H1 (cell line): ENCODE results near the gene KCNA2. TPM values are rescaled to one million over a fixed set of nuclear protein-coding genes. Genes with fewer than 3 reads are reported as not detected.

Experiments used
- ATF2 ChIP-seq: IDR thresholded peaks from 2 replicates; pipeline ENCODE4 v1.6.1; 2012; ENCODE audit warnings: low read length, inconsistent platforms
- BACH1 ChIP-seq: IDR thresholded peaks from 2 replicates; pipeline ENCODE4 v1.6.1; 2012; ENCODE audit warnings: low read length, improper control_type of control experiment
- CHD7 ChIP-seq: fragments of 300-600 bp; sonication (generic); IDR thresholded peaks from 2 replicates; pipeline ENCODE4 v1.7.1; 2012; ENCODE audit warnings: low read length, moderate library complexity, mild to moderate bottlenecking, inconsistent platforms; ENCODE audit not compliant: insufficient replicate concordance
- RAD21 ChIP-seq, 2 experiments: IDR thresholded peaks in 1 of 2; conservative IDR thresholded peaks in 1 of 2; 2 replicates each; pipeline ENCODE4 v1.6.1; 2011; ENCODE audit warnings: low read depth in 2 of 2, low read length in 2 of 2, improper control_type of control experiment in 1 of 2, inconsistent platforms in 1 of 2, mild to moderate bottlenecking in 1 of 2, moderate library complexity in 1 of 2
- RNF2 ChIP-seq: fragments of 200-900, 300-1000 bp; sonication (generic); IDR thresholded peaks from 2 replicates; pipeline ENCODE4 v1.7.1; 2016; ENCODE audit warnings: borderline replicate concordance, low read depth, mild to moderate bottlenecking, antibody characterized with exemption, low read length; ENCODE audit not compliant: poor library complexity, severe bottlenecking; ENCODE audit errors: missing control alignments
- SRF ChIP-seq: IDR thresholded peaks from 2 replicates; pipeline ENCODE4 v1.6.1; 2011; ENCODE audit warnings: mild to moderate bottlenecking, low read depth, low read length, moderate library complexity
- TEAD4 ChIP-seq: IDR thresholded peaks from 2 replicates; pipeline ENCODE4 v1.6.1; 2012; ENCODE audit warnings: low read depth, low read length, inconsistent platforms, mixed read lengths
- polyA plus RNA-seq, 7 experiments: library from polyadenylated mRNA; depleted of rRNA in 3 of 7; stranded (reverse) in 5 of 7; unstranded in 2 of 7; fragments of >200 nt in 5 of 7; fragments of 200-250 nt in 2 of 7; gene quantifications; 1 replicate in 5 of 7; 2 replicates in 1 of 7; 4 replicates in 1 of 7; pipeline versions ENCODE4 v1.2.1 to v1.2.3, GENCODE V29; 2011 to 2013; ENCODE audit warnings: missing spikeins in 2 of 7, mixed read lengths in 2 of 7
- total RNA-seq: library from RNA; stranded (reverse); fragmentation: NEBNext Ultra II Directional; extraction: Animal tissue kit (Norgen Biotek cat#: 25700); gene quantifications from 2 replicates; pipeline ENCODE4 v1.2.1, GENCODE V29; 2021

KCNA2 gene
- total and polyA plus RNA-seq, 2 of the 8 experiments (the other 6 are each of a cell fraction or from before 2014, with no cell fraction given): 0.26 to 0.78 TPM

GRCh38 chr1:110620686-110621085 lies 14.5 kb upstream of the KCNA2 start (continued):
- TF ChIP-seq CHD7 (no peak), RAD21 (IDR thresholded peaks at IDR 0.05 in 1 of 2, conservative IDR thresholded peaks at IDR 0.05 in 1 of 2; ENCODE audit: low read depth in 2 of 2, low read length in 2 of 2) (no peak), BACH1 (no peak), SRF (no peak), RNF2 (no peak), ATF2 (no peak), TEAD4 (no peak)
